Heart left ventricle (tissue), 16 donors: ENCODE data around the gene TTC34. TPM values are rescaled to one million over a fixed set of nuclear protein-coding genes. Genes with fewer than 3 reads are reported as not detected.
A peak's percentile ranks its signal among the peaks of the same experiment; 100 is the strongest.

Experiments used
- ATAC-seq, 4 donors: fragments of 200-7000 bp; cut with Tn5 transposase; one replicate each; pipeline ENCODE4 v1.9.1; 2020 to 2022; ENCODE audit warnings: moderate library complexity in 4 of 4, mild to moderate bottlenecking in 3 of 4, moderate number of reproducible peaks in 1 of 4
- DNase-seq, 5 donors: peaks; one replicate each; pipeline ENCODE4 v3.0.0-alpha.2; 2020
- H3K27ac ChIP-seq, 12 donors: fragments of 200-600 bp; sonication (generic) in 4 of 12; one replicate each; pipeline versions ENCODE4 v1.5.0 to v1.8.0; 2016 to 2022; ENCODE audit warnings: mild to moderate bottlenecking in 2 of 12
- H3K27me3 ChIP-seq, 9 donors: fragments of 200-600 bp; sonication (generic) in 2 of 9; one replicate each; pipeline versions ENCODE4 v1.5.1 to v1.8.0; 2016 to 2022; ENCODE audit warnings: mild to moderate bottlenecking in 3 of 9
- H3K36me3 ChIP-seq, 9 donors: fragments of 200-600 bp; sonication (generic) in 2 of 9; one replicate each; pipeline versions ENCODE4 v1.5.0 to v1.8.0; 2018 to 2022; ENCODE audit warnings: mild to moderate bottlenecking in 2 of 9
- H3K4me1 ChIP-seq, 12 donors: fragments of 200-600 bp; sonication (generic) in 4 of 12; one replicate each; pipeline versions ENCODE4 v1.5.0 to v1.8.0; 2016 to 2022; ENCODE audit warnings: mild to moderate bottlenecking in 3 of 12
- H3K4me3 ChIP-seq, 12 donors: fragments of 200-600 bp; sonication (generic) in 4 of 12; one replicate each; pipeline versions ENCODE4 v1.5.0 to v1.8.0; 2017 to 2022; ENCODE audit warnings: mild to moderate bottlenecking in 9 of 12, moderate library complexity in 4 of 12
- H3K9me3 ChIP-seq, 12 donors: fragments of 200-600 bp; sonication (generic) in 4 of 12; one replicate each; pipeline versions ENCODE4 v1.5.0 to v1.8.0; 2016 to 2022; ENCODE audit warnings: mild to moderate bottlenecking in 1 of 12
- CTCF ChIP-seq, 12 donors: fragments of 200-600 bp; sonication (generic) in 4 of 12; IDR thresholded peaks; one replicate each; pipeline versions ENCODE4 v1.5.0 to v1.8.0; 2018 to 2022; ENCODE audit warnings: antibody characterized with exemption in 12 of 12, mild to moderate bottlenecking in 5 of 12
- POLR2A ChIP-seq, 2 donors: fragments of 450-650 bp; IDR thresholded peaks; one replicate each; pipeline ENCODE4 v1.6.1; 2017; ENCODE audit warnings: antibody characterized with exemption in 2 of 2, mild to moderate bottlenecking in 2 of 2, moderate library complexity in 2 of 2
- WGBS, 4 donors: extraction: QIAGEN DNeasy Blood & Tissue Kit in 2 of 4; methylation state at CpG; one replicate each; pipeline versions ENCODE4 v1.1.5 to v1.1.7; 2013 to 2018; 5-methylcytosine and 5-hydroxymethylcytosine counted together
- intact Hi-C, 10 donors: fragments of 100-400 bp; cut with DNase I; formaldehyde crosslinking; loops; one replicate each; pipeline versions ENCODE4 v1.11.1 to v1.14.2; 2022
- polyA plus RNA-seq, 2 donors: library from polyadenylated mRNA; stranded (reverse); fragments of 200-250 nt; gene quantifications; one replicate each; pipeline ENCODE4 v1.2.3, GENCODE V29; 2013
- total RNA-seq, 9 donors: library from RNA; depleted of rRNA in 2 of 9; stranded (reverse); fragments of >200 nt in 2 of 9; fragmentation: NEBNext Ultra II Directional in 3 of 9; extraction: Animal tissue kit (Norgen Biotek cat#: 25700) in 3 of 9; gene quantifications; one replicate each; pipeline versions ENCODE4 v1.1.0 to v1.2.4, GENCODE V29; 2016 to 2023
- donor health status: ischemic (EF 13 %, LVEDD 7.1; RV severe dilation, severe dysfunction).
- donor health status: healthy with polysubstance abuse.
- donor health status: DM: no; HTN: yes; CAD: no.
- donor health status: DM: no; HTN: no; CAD: no.
- donor health status: ischemic (EF 25% LVEDD 6.9; RV normal size, moderate dysfunction).
- donor health status: ischemic (EF 25% LVEDD 5.7; RV mildly dilated, moderate dysfunction).
- donor health status: healthy.
- donor health status: DM: yes; HTN: yes; CAD: no.
- donor health status: ischemic (EF 35%, LVEDD 5.7; RV mildly dilated, moderate dysfunction).
- donor health status: nonischemic (EF 11% LVEDD 7.7; RV severe dilation, severe dysfunction).
- donor health status: DM: yes; HTN: yes; CAD: no.
- donor health status: PGD.
- donor health status: ischemic (EF 29% LVEDD 5.4; RV normal size, mild dysfunction).
- donor health status: nonischemic (EF 23%, LVEDD 6.1; RV moderate dilation, normal function).

Gene TTC34
- total and polyA plus RNA-seq, 11 donors, result 0.06 to 0.67 (median 0.42) TPM; not detected in 1

- peaks cover 0 to 17% (median 11%) of the 10 kb centered on the region in 12 donors for H3K4me1 ChIP-seq
- no peaks in the 10 kb centered on the region for H3K27me3 ChIP-seq
- ATAC-seq (no peak), DNase-seq (no peak)
- H3K9me3 ChIP-seq, result peaks cover 0 to 33% (median 15%) of the 10 kb centered on the region in 12 donors
- WGBS, 4 donors, result 73 to 79% (median 74%) methylated on average over 5 of the region's 5 CpGs
- no peak for TF ChIP-seq POLR2A (IDR thresholded peaks at IDR 0.05)
- no peak for TF ChIP-seq CTCF (IDR thresholded peaks at IDR 0.05)
- intact Hi-C loops, result loop anchor here in 6 of 10 donors (10.0 kb wide), 3 partner anchors 62 to 232 kb away; partner anchors contain the start of genes PEX10 (in 4 of the 6) and PRXL2B (in 2 of the 6)
- H3K27ac ChIP-seq, result no peak overlapping the region
- no peaks in the 10 kb centered on the region for H3K36me3 ChIP-seq
- H3K4me3 ChIP-seq, result no peak overlapping the region
Observed at GRCh38 chr1:2646837-2647236, 154.7 kb downstream of the TTC34 start.

- WGBS, 4 donors, result 78 to 84% (median 83%) methylated on average over 11 of the region's 11 CpGs
- TF ChIP-seq POLR2A (IDR thresholded peaks at IDR 0.05) (no peak), CTCF (IDR thresholded peaks at IDR 0.05) (no peak)
- Histone ChIP-seq H3K27ac (no peak overlapping the region), H3K4me3 (no peak overlapping the region), H3K4me1 (peaks cover 0 to 21% (median 14%) of the 10 kb centered on the region in 12 donors), H3K27me3 (no peaks in the 10 kb centered on the region), H3K36me3 (no peaks in the 10 kb centered on the region), H3K9me3 (peaks cover 0 to 33% (median 15%) of the 10 kb centered on the region in 12 donors)
- DNase-seq (peak in 2 of 5 donors; percentile 4 to 31), ATAC-seq (no peak)
- intact Hi-C loops, result loop anchor here in 6 of 10 donors (10.0 kb wide), 3 partner anchors 61 to 231 kb away; partner anchors contain the start of genes PEX10 (in 4 of the 6) and PRXL2B (in 2 of the 6)
Observed at GRCh38 chr1:2645776-2646175, 155.7 kb downstream of the TTC34 start.

- ATAC-seq, result no peak
- peaks cover 0 to 26% (median 14%) of the 10 kb centered on the region in 12 donors for H3K4me1 ChIP-seq
- WGBS, 4 donors, result 78 to 87% (median 81%) methylated on average over 6 to 14 of the region's 14 CpGs
- DNase-seq, result peak in 2 of 5 donors; percentile 11 to 47
- peaks cover 0 to 33% (median 15%) of the 10 kb centered on the region in 12 donors for H3K9me3 ChIP-seq
- no peaks in the 10 kb centered on the region for H3K36me3 ChIP-seq
- no peaks in the 10 kb centered on the region for H3K27me3 ChIP-seq
- intact Hi-C loops, result loop anchor here in 6 of 10 donors (10.0 kb wide), 3 partner anchors 60 to 230 kb away; partner anchors contain the start of genes PEX10 (in 4 of the 6) and PRXL2B (in 2 of the 6)
- no peak overlapping the region for H3K4me3 ChIP-seq
- TF ChIP-seq CTCF (IDR thresholded peaks at IDR 0.05), result no peak
- H3K27ac ChIP-seq, result no peak overlapping the region
Observed at GRCh38 chr1:2645143-2645542, 156.3 kb downstream of the TTC34 start.

- H3K9me3 ChIP-seq, result peaks cover 0 to 33% (median 15%) of the 10 kb centered on the region in 12 donors
- no peak for ATAC-seq
- TF ChIP-seq CTCF (IDR thresholded peaks at IDR 0.05) (no peak), POLR2A (IDR thresholded peaks at IDR 0.05) (no peak)
- H3K27ac ChIP-seq, result no peak overlapping the region
- peaks cover 0 to 31% (median 14%) of the 10 kb centered on the region in 12 donors for H3K4me1 ChIP-seq
- no peaks in the 10 kb centered on the region for H3K36me3 ChIP-seq
- DNase-seq, result peak in 1 of 5 donors; percentile 14
- intact Hi-C loops, result loop anchor here in 7 of 10 donors (5.0 to 10.0 kb wide), 5 partner anchors 57 to 230 kb away; partner anchors contain the start of genes PEX10 (in 4 of the 7) and PRXL2B (in 4 of the 7)
- H3K27me3 ChIP-seq, result no peaks in the 10 kb centered on the region
- H3K4me3 ChIP-seq, result no peak overlapping the region
- 86 to 92% (median 87%) methylated on average over 9 to 12 of the region's 12 CpGs for WGBS, 4 donors
Observed at GRCh38 chr1:2644591-2645101, 156.8 kb downstream of the TTC34 start.
